ENCODE results near the gene AGXT2. TPM values are rescaled to one million over a fixed set of nuclear protein-coding genes. Genes with fewer than 3 reads are reported as not detected.

Gene AGXT2
- total RNA-seq, 1 experiment from 2014 or later = not detected

DNA sequence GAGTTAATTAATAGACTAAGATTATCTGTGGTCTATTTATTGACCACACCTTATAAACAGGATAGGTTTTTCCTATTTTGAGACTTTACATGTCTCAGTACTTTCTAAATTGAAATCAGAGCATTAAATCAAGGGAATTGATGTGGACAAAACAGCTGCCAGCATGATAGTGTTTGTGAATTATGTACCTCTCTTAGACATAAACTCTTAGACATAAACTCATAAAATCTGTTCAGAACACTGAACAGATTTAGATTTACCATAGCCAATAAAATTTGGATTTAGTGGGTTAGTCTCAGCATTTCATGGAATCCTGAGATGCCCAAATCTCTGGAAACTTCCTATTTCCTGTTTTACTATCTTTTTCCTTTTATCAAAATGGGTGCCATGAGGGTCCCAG is 11.5 kb upstream of the AGXT2 start:
- no peak overlapping the region for H3T11ph ChIP-seq (ENCODE audit: low read length)
- no peak overlapping the region for H2BK5ac ChIP-seq (ENCODE audit: insufficient read length, low read length)
- no peak overlapping the region for H3K18ac ChIP-seq (ENCODE audit: insufficient read length, low read depth, low read length)
- no peak overlapping the region for H3K14ac ChIP-seq (ENCODE audit: insufficient read depth, low read length)
- H3K4ac ChIP-seq (ENCODE audit: low read depth, low read length) = no peak overlapping the region
- H3K23me2 ChIP-seq (ENCODE audit: insufficient read length, low read depth, low read length, poor library complexity, severe bottlenecking) = no peaks in the 10 kb centered on the region
- peaks cover 3% of the 10 kb centered on the region; the same call in 1 of the 2 replicates for H3K4me1 ChIP-seq (ENCODE audit: insufficient read depth, low read length)
- H3K56ac ChIP-seq (ENCODE audit: insufficient read length, low read depth, low read length) = no peak overlapping the region
- Mint-ChIP-seq H3K27ac (no peak overlapping the region), H3K36me3 (ENCODE audit: insufficient read depth in 1 of 3, low read depth in 3 of 3) (no peaks in the 10 kb centered on the region), H3K27me3 (ENCODE audit: low read depth) (no peaks in the 10 kb centered on the region), H3K4me3 (no peak overlapping the region), H3K4me1 (peaks cover 10 to 20% of the 10 kb centered on the region in 2 experiments), H3K9me3 (no peaks in the 10 kb centered on the region)
- no peaks in the 10 kb centered on the region for H3K79me1 ChIP-seq (ENCODE audit: insufficient read depth, low read depth, low read length, poor library complexity, severe bottlenecking)
- H4K20me1 ChIP-seq (ENCODE audit: control insufficient read depth, insufficient read depth, insufficient read length) = no peaks in the 10 kb centered on the region
- no peak overlapping the region for H3K23ac ChIP-seq (ENCODE audit: insufficient read length, low read depth, low read length)
- H3K4me2 ChIP-seq (ENCODE audit: insufficient read depth, insufficient read length, low read length) = no peak overlapping the region
- H2AK5ac ChIP-seq (ENCODE audit: insufficient read length, low read length) = no peak overlapping the region
- no peak overlapping the region for H2BK120ac ChIP-seq (ENCODE audit: low read depth, low read length, poor library complexity, severe bottlenecking)
- no peak overlapping the region for H2BK12ac ChIP-seq (ENCODE audit: insufficient read length, low read depth, low read length)
- no peaks in the 10 kb centered on the region for H3K9me3 ChIP-seq (ENCODE audit: control insufficient read depth, low read depth, low read length)
- H2AFZ ChIP-seq (ENCODE audit: low read length) = no peak overlapping the region
- no peak for TF ChIP-seq CTCF (conservative IDR thresholded peaks at IDR 0.05)
- no peak overlapping the region for H4K8ac ChIP-seq (replicated peaks; ENCODE audit: insufficient read length, low read depth, low read length)
- H3K9ac ChIP-seq (ENCODE audit: extremely low read depth, insufficient read length, low read length) = no peak overlapping the region
- no peak overlapping the region for H4K5ac ChIP-seq (ENCODE audit: insufficient read length, low read depth, low read length)
- no peak overlapping the region for H2BK15ac ChIP-seq (ENCODE audit: low read depth, low read length)
- no peak overlapping the region for H3K27ac ChIP-seq (ENCODE audit: insufficient read length, low read depth, low read length)
- H3K27me3 ChIP-seq (ENCODE audit: insufficient read depth, low read length) = no peaks in the 10 kb centered on the region
- H3K79me2 ChIP-seq (ENCODE audit: insufficient read depth, low read length) = no peaks in the 10 kb centered on the region
- DNase-seq = no peak
- H2BK20ac ChIP-seq (ENCODE audit: low read depth, low read length, poor library complexity, severe bottlenecking) = no peak overlapping the region
- H4K91ac ChIP-seq (ENCODE audit: insufficient read length, low read depth, low read length) = no peak overlapping the region

Data from H9 (cell line).